Neural progenitor cell (in vitro differentiated cells): ENCODE measurements around the gene PGBD5. TPM values are rescaled to one million over a fixed set of nuclear protein-coding genes. Genes with fewer than 3 reads are reported as not detected.

Source experiments
- DNase-seq: peaks from one replicate; pipeline ENCODE4 v3.0.0-alpha.2; 2016; ENCODE audit warnings: low spot score
- H2AFZ ChIP-seq: fragments of 200-600 bp; sonication (generic); replicated peaks from 2 replicates; pipeline ENCODE4 v1.6.1; 2016; ENCODE audit warnings: antibody characterized with exemption
- H3F3A ChIP-seq: fragments of 200-600 bp; sonication (generic); 2 replicates; pipeline ENCODE4 v1.6.1; 2016; ENCODE audit warnings: antibody characterized with exemption, low read depth
- H3K27ac ChIP-seq: fragments of 200-600 bp; sonication (generic); 2 replicates; pipeline ENCODE4 v1.5.1; 2016; ENCODE audit warnings: mild to moderate bottlenecking
- H3K27me3 ChIP-seq: fragments of 200-600 bp; sonication (generic); 2 replicates; pipeline ENCODE4 v1.6.1; 2016; ENCODE audit warnings: mild to moderate bottlenecking, moderate library complexity
- H3K36me3 ChIP-seq: fragments of 200-600 bp; sonication (generic); 2 replicates; pipeline ENCODE4 v1.5.1; 2016
- H3K4me1 ChIP-seq: fragments of 200-600 bp; sonication (generic); 2 replicates; pipeline ENCODE4 v1.6.1; 2016; ENCODE audit warnings: mixed run types
- H3K4me2 ChIP-seq: fragments of 200-600 bp; sonication (generic); 2 replicates; pipeline ENCODE4 v1.6.1; 2016
- H3K4me3 ChIP-seq: fragments of 200-600 bp; sonication (generic); 2 replicates; pipeline ENCODE4 v1.5.1; 2016
- H3K79me2 ChIP-seq: fragments of 200-600 bp; sonication (generic); 2 replicates; pipeline ENCODE4 v1.6.1; 2016; ENCODE audit warnings: low read depth
- H3K9ac ChIP-seq: fragments of 200-600 bp; sonication (generic); 2 replicates; pipeline ENCODE4 v1.6.1; 2016
- H3K9me3 ChIP-seq: fragments of 200-600 bp; sonication (generic); 2 replicates; pipeline ENCODE4 v1.5.1; 2016; ENCODE audit warnings: low read depth
- H4K20me1 ChIP-seq: fragments of 200-600 bp; sonication (generic); 2 replicates; pipeline ENCODE4 v1.6.1; 2016; ENCODE audit warnings: low read depth
- H3K27ac Mint-ChIP-seq: 3 replicates; pipeline ENCODE4 v1.8.0; 2021; ENCODE audit warnings: mixed read lengths
- H3K27me3 Mint-ChIP-seq: 2 replicates; pipeline ENCODE4 v1.8.0; 2022; ENCODE audit warnings: low read depth, mild to moderate bottlenecking, inconsistent platforms, moderate library complexity, mixed read lengths; ENCODE audit not compliant: insufficient read depth
- H3K36me3 Mint-ChIP-seq: 3 replicates; pipeline ENCODE4 v1.8.0; 2021; ENCODE audit warnings: mixed read lengths
- H3K4me1 Mint-ChIP-seq: 3 replicates; pipeline ENCODE4 v1.8.0; 2021; ENCODE audit warnings: mixed read lengths
- H3K4me3 Mint-ChIP-seq: 3 replicates; pipeline ENCODE4 v1.8.0; 2021; ENCODE audit warnings: mild to moderate bottlenecking, moderate library complexity, mixed read lengths
- H3K9me3 Mint-ChIP-seq: 3 replicates; pipeline ENCODE4 v1.8.0; 2020; ENCODE audit warnings: mixed read lengths
- CTCF ChIP-seq: fragments of 200-600 bp; sonication (generic); IDR thresholded peaks from 2 replicates; pipeline ENCODE4 v1.5.1; 2017; ENCODE audit warnings: antibody characterized with exemption, mild to moderate bottlenecking
- EZH2 ChIP-seq: fragments of 200-600 bp; sonication (generic); IDR thresholded peaks from 2 replicates; pipeline ENCODE4 v1.6.1; 2017; ENCODE audit warnings: antibody characterized with exemption, mild to moderate bottlenecking, moderate library complexity
- EZH2phosphoT487 ChIP-seq: fragments of 200-600 bp; sonication (generic); IDR thresholded peaks from 2 replicates; pipeline ENCODE4 v1.6.1; 2017; ENCODE audit warnings: antibody characterized with exemption
- total RNA-seq: library from RNA; depleted of rRNA; stranded (reverse); fragments of >200 nt; gene quantifications from 2 replicates; pipeline ENCODE4 v1.2.3, GENCODE V29; 2015; ENCODE audit warnings: low replicate concordance

Gene PGBD5
- total RNA-seq, 1 donor from 2014 or later = 1.2 TPM

- Histone ChIP-seq H3K9me3 (no peaks in the 10 kb centered on the region), H3K9ac (no peak overlapping the region), H3K36me3 (no peaks in the 10 kb centered on the region), H3K27me3 (no peaks in the 10 kb centered on the region), H3K27ac (no peak overlapping the region), H2AFZ (no peak overlapping the region), H3F3A (no peaks in the 10 kb centered on the region), H4K20me1 (no peaks in the 10 kb centered on the region), H3K4me2 (no peak overlapping the region), H3K79me2 (no peaks in the 10 kb centered on the region), H3K4me3 (no peak overlapping the region), H3K4me1 (peaks cover 31% of the 10 kb centered on the region)
- peaks cover 12% of the 10 kb centered on the region for H3K36me3 Mint-ChIP-seq
- peaks cover 12% of the 10 kb centered on the region for H3K27me3 Mint-ChIP-seq
- TF ChIP-seq EZH2 (no peak), EZH2phosphoT487 (no peak), CTCF (no peak)
- DNase-seq = no peak
- peaks cover 21% of the 10 kb centered on the region for H3K4me1 Mint-ChIP-seq
- H3K4me3 Mint-ChIP-seq = no peak overlapping the region
- no peak overlapping the region for H3K27ac Mint-ChIP-seq
- H3K9me3 Mint-ChIP-seq = peaks cover 16% of the 10 kb centered on the region
Observed at GRCh38 chr1:230379928-230380327, 46.2 kb downstream of the PGBD5 start.

- H3K4me1 Mint-ChIP-seq = peaks cover 21% of the 10 kb centered on the region
- Histone ChIP-seq H3K4me2 (no peak overlapping the region), H3K36me3 (no peaks in the 10 kb centered on the region), H3K27me3 (no peaks in the 10 kb centered on the region), H3K27ac (no peak overlapping the region), H3K9ac (no peak overlapping the region), H2AFZ (no peak overlapping the region), H3K4me1 (peaks cover 36% of the 10 kb centered on the region), H3K4me3 (no peak overlapping the region), H3F3A (no peaks in the 10 kb centered on the region), H4K20me1 (no peaks in the 10 kb centered on the region), H3K9me3 (no peaks in the 10 kb centered on the region), H3K79me2 (no peaks in the 10 kb centered on the region)
- no peak overlapping the region for H3K4me3 Mint-ChIP-seq
- peaks cover 16% of the 10 kb centered on the region for H3K9me3 Mint-ChIP-seq
- peaks cover 12% of the 10 kb centered on the region for H3K36me3 Mint-ChIP-seq
- no peak for TF ChIP-seq CTCF
- no peak for TF ChIP-seq EZH2phosphoT487
- no peak for TF ChIP-seq EZH2
- no peak overlapping the region for H3K27ac Mint-ChIP-seq
- peaks cover 12% of the 10 kb centered on the region for H3K27me3 Mint-ChIP-seq
- DNase-seq = no peak
Observed at GRCh38 chr1:230379462-230379861, 46.7 kb downstream of the PGBD5 start.

GRCh38 chr1:230377851-230378250 is 48.3 kb downstream of the PGBD5 start:
- peak overlapping the region; percentile 60 for H3K27ac Mint-ChIP-seq
- Histone ChIP-seq H4K20me1 (no peaks in the 10 kb centered on the region), H3K27ac (no peak overlapping the region), H3K4me3 (no peak overlapping the region), H3K4me1 (peaks cover 37% of the 10 kb centered on the region), H3K27me3 (no peaks in the 10 kb centered on the region), H3K4me2 (no peak overlapping the region), H3F3A (no peaks in the 10 kb centered on the region), H3K9ac (no peak overlapping the region), H2AFZ (no peak overlapping the region), H3K9me3 (no peaks in the 10 kb centered on the region), H3K36me3 (no peaks in the 10 kb centered on the region), H3K79me2 (no peaks in the 10 kb centered on the region)
- DNase-seq = no peak
- peaks cover 12% of the 10 kb centered on the region for H3K27me3 Mint-ChIP-seq
- H3K4me1 Mint-ChIP-seq = peaks cover 20% of the 10 kb centered on the region
- TF ChIP-seq EZH2phosphoT487 = no peak
- TF ChIP-seq EZH2 = no peak
- no peak for TF ChIP-seq CTCF
- H3K36me3 Mint-ChIP-seq = peaks cover 12% of the 10 kb centered on the region
- H3K4me3 Mint-ChIP-seq = no peak overlapping the region
- peaks cover 16% of the 10 kb centered on the region for H3K9me3 Mint-ChIP-seq
